KMS-11 (cell line): ENCODE measurements around the gene HOATZ.

ENCODE experiments used
- H2AFZ ChIP-seq: fragments of 200-600 bp; sonication (generic); 2 replicates; pipeline ENCODE4 v1.6.1; 2016; ENCODE audit warnings: antibody characterized with exemption, mixed run types, low read depth
- H3K27ac ChIP-seq: fragments of 200-600 bp; sonication (generic); 2 replicates; pipeline ENCODE4 v1.6.1; 2016; ENCODE audit warnings: mild to moderate bottlenecking, mixed run types
- H3K27me3 ChIP-seq: fragments of 200-600 bp; sonication (generic); 2 replicates; pipeline ENCODE4 v1.6.1; 2017; ENCODE audit warnings: mild to moderate bottlenecking, low read depth, mixed run types, moderate library complexity; ENCODE audit not compliant: insufficient read depth
- H3K36me3 ChIP-seq: fragments of 200-600 bp; sonication (generic); 2 replicates; pipeline ENCODE4 v1.6.1; 2017; ENCODE audit warnings: mild to moderate bottlenecking, mixed run types; ENCODE audit not compliant: insufficient read depth
- H3K4me1 ChIP-seq: fragments of 200-600 bp; sonication (generic); 2 replicates; pipeline ENCODE4 v1.6.1; 2016; ENCODE audit warnings: mild to moderate bottlenecking, low read depth, mixed run types; ENCODE audit not compliant: poor library complexity, severe bottlenecking
- H3K4me2 ChIP-seq: fragments of 200-600 bp; sonication (generic); 2 replicates; pipeline ENCODE4 v1.7.0; 2016; ENCODE audit warnings: mild to moderate bottlenecking, mixed run types
- H3K4me3 ChIP-seq: fragments of 200-600 bp; sonication (generic); IDR thresholded peaks from 2 replicates; pipeline ENCODE4 v1.6.1; 2017; ENCODE audit warnings: low read depth, low read length, mixed read lengths; ENCODE audit not compliant: insufficient read depth
- H3K79me2 ChIP-seq: fragments of 200-600 bp; sonication (generic); 2 replicates; pipeline ENCODE4 v1.6.1; 2016; ENCODE audit warnings: low read depth, mixed run types; ENCODE audit not compliant: insufficient read depth
- H3K9ac ChIP-seq: fragments of 200-600 bp; sonication (generic); 2 replicates; pipeline ENCODE4 v1.6.1; 2016; ENCODE audit warnings: mild to moderate bottlenecking, mixed run types
- H4K20me1 ChIP-seq: fragments of 200-600 bp; sonication (generic); 2 replicates; pipeline ENCODE4 v1.6.1; 2016; ENCODE audit warnings: mild to moderate bottlenecking, mixed run types; ENCODE audit not compliant: insufficient read depth
- CTCF ChIP-seq: fragments of 200-600 bp; sonication (generic); conservative IDR thresholded peaks from 2 replicates; pipeline ENCODE4 v1.6.1; 2017; ENCODE audit warnings: low read depth, mild to moderate bottlenecking, antibody characterized with exemption, low read length, moderate library complexity, mixed read lengths

HOATZ gene

GRCh38 chr11:111477898-111478297 is 36.7 kb upstream of the HOATZ start:
- Histone ChIP-seq H3K9ac (no peak overlapping the region), H3K27me3 (no peaks in the 10 kb centered on the region), H3K4me2 (no peak overlapping the region; the same call in 1 of the 2 replicates), H3K4me3 (no peak overlapping the region), H2AFZ (no peak overlapping the region), H3K36me3 (no peaks in the 10 kb centered on the region), H3K79me2 (no peaks in the 10 kb centered on the region), H3K27ac (no peak overlapping the region), H3K4me1 (peaks cover 11% of the 10 kb centered on the region), H4K20me1 (no peaks in the 10 kb centered on the region)
- TF ChIP-seq CTCF = no peak

- TF ChIP-seq CTCF = no peak
- H3K4me1 ChIP-seq = peaks cover 11% of the 10 kb centered on the region
- no peak overlapping the region for H3K4me3 ChIP-seq
- no peaks in the 10 kb centered on the region for H3K36me3 ChIP-seq
- H2AFZ ChIP-seq = no peak overlapping the region
- no peak overlapping the region for H3K9ac ChIP-seq
- H3K79me2 ChIP-seq = no peaks in the 10 kb centered on the region
- no peaks in the 10 kb centered on the region for H4K20me1 ChIP-seq
- no peak overlapping the region for H3K4me2 ChIP-seq
- H3K27me3 ChIP-seq = no peaks in the 10 kb centered on the region
- H3K27ac ChIP-seq = no peak overlapping the region
Measured at GRCh38 chr11:111479666-111480065, 34.9 kb upstream of the HOATZ start.

- no peak overlapping the region for H3K4me2 ChIP-seq
- no peaks in the 10 kb centered on the region for H3K36me3 ChIP-seq
- H3K79me2 ChIP-seq = no peaks in the 10 kb centered on the region
- no peak overlapping the region for H3K9ac ChIP-seq
- no peaks in the 10 kb centered on the region for H3K4me1 ChIP-seq
- H3K4me3 ChIP-seq = no peak overlapping the region
- no peaks in the 10 kb centered on the region for H4K20me1 ChIP-seq
- H3K27ac ChIP-seq = no peak overlapping the region
- H2AFZ ChIP-seq = no peak overlapping the region
- no peak for TF ChIP-seq CTCF
- H3K27me3 ChIP-seq = no peaks in the 10 kb centered on the region
Measured at GRCh38 chr11:111483431-111483830, 31.1 kb upstream of the HOATZ start.

GRCh38 chr11:111490496-111490895 is 24.1 kb upstream of the HOATZ start:
- no peak overlapping the region for H3K4me2 ChIP-seq
- H3K27me3 ChIP-seq = no peaks in the 10 kb centered on the region

More at GRCh38 chr11:111490496-111490895, 24.1 kb upstream of the HOATZ start:
- Histone ChIP-seq H3K9ac (no peak overlapping the region), H4K20me1 (no peaks in the 10 kb centered on the region), H2AFZ (no peak overlapping the region), H3K4me3 (no peak overlapping the region), H3K4me1 (no peaks in the 10 kb centered on the region), H3K36me3 (no peaks in the 10 kb centered on the region), H3K79me2 (no peaks in the 10 kb centered on the region), H3K27ac (no peak overlapping the region)
- no peak for TF ChIP-seq CTCF
